Pancreas (tissue), 10 donors: ENCODE results near the gene ETS1. TPM values are rescaled to one million over a fixed set of nuclear protein-coding genes. Genes with fewer than 3 reads are reported as not detected.

Experiments
- ATAC-seq, 4 donors: fragments of 200-7000 bp; cut with Tn5 transposase; one replicate each; pipeline versions ENCODE4 v1.8.0 to v1.9.1; 2020; ENCODE audit warnings: mild to moderate bottlenecking in 4 of 4, moderate library complexity in 4 of 4
- DNase-seq, 6 donors: peaks; one replicate each; pipeline ENCODE4 v3.0.0-alpha.2; 2020
- FAIRE-seq: peaks from 2 replicates; lab custom pipeline; 2012; peaks lifted over from hg19 to GRCh38; lab: Jason Lieb, UNC
- H3K27ac ChIP-seq, 4 donors: fragments of 200-600 bp; sonication (generic); 1 replicate in 3 of 4; 2 replicates in 1 of 4; pipeline versions ENCODE4 v1.5.0 to v1.8.0; 2020
- H3K27me3 ChIP-seq, 4 donors: fragments of 200-600 bp; one replicate each; pipeline ENCODE4 v1.8.0; 2021
- H3K36me3 ChIP-seq, 3 donors: fragments of 200-600 bp; sonication (generic) in 1 of 3; one replicate each; pipeline versions ENCODE4 v1.5.0 to v1.8.0; 2020 to 2021
- H3K4me1 ChIP-seq, 3 donors: fragments of 200-600 bp; one replicate each; pipeline ENCODE4 v1.8.0; 2021
- H3K4me3 ChIP-seq, 4 donors: fragments of 200-600 bp; sonication (generic) in 2 of 4; one replicate each; pipeline versions ENCODE4 v1.5.0 to v1.8.0; 2020 to 2021
- H3K9me3 ChIP-seq, 4 donors: fragments of 200-600 bp; one replicate each; pipeline ENCODE4 v1.8.0; 2021
- CTCF ChIP-seq, 4 donors: fragments of 200-600 bp; sonication (generic) in 3 of 4; IDR thresholded peaks; one replicate each; pipeline versions ENCODE4 v1.5.0 to v1.8.0; 2021; ENCODE audit warnings: antibody characterized with exemption in 4 of 4
- WGBS, 2 donors: extraction: QIAGEN DNeasy Blood & Tissue Kit; methylation state at CpG; one replicate each; pipeline ENCODE4 v1.1.7; 2013; 5-methylcytosine and 5-hydroxymethylcytosine counted together
- intact Hi-C, 3 donors: fragments of 100-400 bp; cut with DNase I; formaldehyde crosslinking; loops; one replicate each; pipeline versions ENCODE4 v1.11.1 to v1.14.2; 2022
- polyA plus RNA-seq, 2 donors: library from polyadenylated mRNA; stranded (reverse); fragments of 200-250 nt; gene quantifications; one replicate each; pipeline ENCODE4 v1.2.3, GENCODE V29; 2013
- total RNA-seq, 6 donors: library from RNA; stranded (reverse); fragmentation: NEBNext Ultra II Directional in 4 of 6; extraction: Animal tissue kit (Norgen Biotek cat#: 25700) in 4 of 6; gene quantifications; one replicate each; pipeline versions ENCODE4 v1.2.1 to v1.2.4, GENCODE V29; 2021 to 2023
- donor health status: healthy with polysubstance abuse.
- donor health status: DM: no; HTN: no; CAD: no; lungs with moderate emphysema.
- donor health status: DM: no; HTN: no; CAD: no.
- donor health status: control.
- donor health status: control.
- donor health status: Bipolar disorder and iron deficiency.
- donor health status: DM: yes; HTN: yes; CAD: no.
- donor health status: DM: no; HTN: no; CAD: no.
- donor health status: DM: no; HTN: no; CAD: no.
- donor health status: DM: yes; HTN: yes; CAD: no.

ETS1 gene
- total and polyA plus RNA-seq, 8 donors: 5.4 to 26.6 (median 13.0) TPM

- 62 to 71% methylated on average over 3 of the region's 3 CpGs for WGBS, 2 donors
- Histone ChIP-seq H3K4me1 (no peaks in the 10 kb centered on the region), H3K36me3 (no peaks in the 10 kb centered on the region), H3K4me3 (no peak overlapping the region), H3K27ac (no peak overlapping the region), H3K9me3 (no peaks in the 10 kb centered on the region), H3K27me3 (no peaks in the 10 kb centered on the region)
- no peak for TF ChIP-seq CTCF (IDR thresholded peaks at IDR 0.05)
- intact Hi-C loops: no loop called here
- DNase-seq (no peak), ATAC-seq (no peak), FAIRE-seq (no peak)
Measured at GRCh38 chr11:128603003-128603696, 15.8 kb upstream of the ETS1 start.

GRCh38 chr11:128599729-128600128, 12.4 kb upstream of the ETS1 start:
- FAIRE-seq: no peak
- no peak for DNase-seq
- intact Hi-C loops: no loop called here
- 76 to 93% methylated on average over 1 of the region's 1 CpG for WGBS, 2 donors
- no peak overlapping the region for H3K4me3 ChIP-seq
- no peak for ATAC-seq
- no peaks in the 10 kb centered on the region for H3K36me3 ChIP-seq
- no peak for TF ChIP-seq CTCF (IDR thresholded peaks at IDR 0.05)
- no peak overlapping the region for H3K27ac ChIP-seq
- H3K4me1 ChIP-seq: no peaks in the 10 kb centered on the region
- no peaks in the 10 kb centered on the region for H3K27me3 ChIP-seq
- H3K9me3 ChIP-seq: no peaks in the 10 kb centered on the region

GRCh38 chr11:128598506-128599150, 11.3 kb upstream of the ETS1 start:
- Histone ChIP-seq H3K27ac (no peak overlapping the region), H3K36me3 (no peaks in the 10 kb centered on the region), H3K9me3 (no peaks in the 10 kb centered on the region), H3K4me1 (no peaks in the 10 kb centered on the region), H3K27me3 (no peaks in the 10 kb centered on the region), H3K4me3 (no peak overlapping the region)
- intact Hi-C loops: no loop called here
- WGBS, 2 donors: 60 to 82% methylated on average over 1 of the region's 1 CpG
- TF ChIP-seq CTCF (IDR thresholded peaks at IDR 0.05): no peak
- no peak for ATAC-seq
- no peak for DNase-seq
- no peak for FAIRE-seq

- no peak for ATAC-seq
- no peaks in the 10 kb centered on the region for H3K4me1 ChIP-seq
- intact Hi-C loops: no loop called here
Measured at GRCh38 chr11:128598096-128598495, 10.7 kb upstream of the ETS1 start.

More at GRCh38 chr11:128598096-128598495, 10.7 kb upstream of the ETS1 start:
- 78 to 84% methylated on average over 4 of the region's 4 CpGs for WGBS, 2 donors
- H3K9me3 ChIP-seq: no peaks in the 10 kb centered on the region
- H3K27me3 ChIP-seq: no peaks in the 10 kb centered on the region
- FAIRE-seq (no peak), DNase-seq (no peak)
- H3K27ac ChIP-seq: no peak overlapping the region
- H3K36me3 ChIP-seq: no peaks in the 10 kb centered on the region
- H3K4me3 ChIP-seq: no peak overlapping the region
- TF ChIP-seq CTCF (IDR thresholded peaks at IDR 0.05): no peak
